Adipocyte (in vitro differentiated cells): Measurements from ENCODE around the gene POLE.
A peak's percentile ranks its signal among the peaks of the same experiment; 100 is the strongest.

ENCODE experiments used
- DNase-seq: peaks from one replicate; pipeline ENCODE4 v3.0.0-alpha.2; 2015; ENCODE audit warnings: low read depth
- H3K27me3 ChIP-seq: replicated peaks from 2 replicates; pipeline ENCODE4 v1.7.0; 2013; ENCODE audit warnings: mild to moderate bottlenecking, low read length, moderate library complexity; ENCODE audit not compliant: control insufficient read depth, insufficient read depth
- H3K36me3 ChIP-seq: 2 replicates; pipeline ENCODE4 v1.7.0; 2013; ENCODE audit warnings: low read length, mild to moderate bottlenecking, moderate library complexity; ENCODE audit not compliant: control insufficient read depth, insufficient read depth, severe bottlenecking
- H3K4me1 ChIP-seq: 2 replicates; pipeline ENCODE4 v1.7.0; 2013; ENCODE audit warnings: mild to moderate bottlenecking, low read length, moderate library complexity; ENCODE audit not compliant: control insufficient read depth, insufficient read depth
- H3K4me3 ChIP-seq: 2 replicates; pipeline ENCODE4 v1.7.0; 2013; ENCODE audit warnings: mild to moderate bottlenecking, low read length, moderate library complexity
- H3K9ac ChIP-seq: 2 replicates; pipeline ENCODE4 v1.7.0; 2013; ENCODE audit warnings: mild to moderate bottlenecking, low read length, moderate library complexity
- H3K9me3 ChIP-seq: 2 replicates; pipeline ENCODE4 v1.7.0; 2013; ENCODE audit warnings: mild to moderate bottlenecking, low read length, moderate library complexity; ENCODE audit not compliant: control insufficient read depth

POLE gene

GRCh38 chr12:132622437-132623071 is 64.6 kb downstream of the POLE start:
- Histone ChIP-seq H3K36me3 (peaks cover 21% of the 10 kb centered on the region), H3K4me1 (peaks cover 11% of the 10 kb centered on the region), H3K9me3 (no peaks in the 10 kb centered on the region), H3K4me3 (no peak overlapping the region), H3K27me3 (peaks cover 22% of the 10 kb centered on the region), H3K9ac (no peak overlapping the region)
- peak; percentile 70 for DNase-seq

GRCh38 chr12:132621657-132622435 is 65.3 kb downstream of the POLE start:
- peaks cover 29% of the 10 kb centered on the region for H3K27me3 ChIP-seq
- H3K36me3 ChIP-seq, result peaks cover 21% of the 10 kb centered on the region
- H3K4me1 ChIP-seq, result peaks cover 11% of the 10 kb centered on the region
- H3K9me3 ChIP-seq, result peaks cover 5% of the 10 kb centered on the region
- no peak for DNase-seq
- H3K9ac ChIP-seq, result no peak overlapping the region
- H3K4me3 ChIP-seq, result no peak overlapping the region

- H3K4me3 ChIP-seq, result no peak overlapping the region
- H3K27me3 ChIP-seq, result peaks cover 36% of the 10 kb centered on the region
- no peak for DNase-seq
- no peak overlapping the region for H3K9ac ChIP-seq
- peaks cover 9% of the 10 kb centered on the region for H3K9me3 ChIP-seq
- peaks cover 21% of the 10 kb centered on the region for H3K36me3 ChIP-seq
- H3K4me1 ChIP-seq, result peaks cover 11% of the 10 kb centered on the region
Measured at GRCh38 chr12:132620899-132621656, 66.1 kb downstream of the POLE start.

GRCh38 chr12:132620113-132620898 is 66.8 kb downstream of the POLE start:
- DNase-seq, result no peak
- peaks cover 13% of the 10 kb centered on the region for H3K36me3 ChIP-seq
- no peak overlapping the region for H3K9ac ChIP-seq
- H3K4me3 ChIP-seq, result no peak overlapping the region
- H3K27me3 ChIP-seq, result peaks cover 44% of the 10 kb centered on the region
- peaks cover 11% of the 10 kb centered on the region for H3K9me3 ChIP-seq
- peaks cover 11% of the 10 kb centered on the region for H3K4me1 ChIP-seq

- no peak for DNase-seq
- Histone ChIP-seq H3K9ac (no peak overlapping the region), H3K36me3 (peaks cover 7% of the 10 kb centered on the region), H3K27me3 (peaks cover 46% of the 10 kb centered on the region), H3K4me3 (no peak overlapping the region), H3K9me3 (peaks cover 13% of the 10 kb centered on the region), H3K4me1 (peaks cover 11% of the 10 kb centered on the region)
Measured at GRCh38 chr12:132619386-132620112, 67.6 kb downstream of the POLE start.

GRCh38 chr12:132619071-132619385 is 68.1 kb downstream of the POLE start:
- peaks cover 2% of the 10 kb centered on the region for H3K36me3 ChIP-seq
- H3K4me1 ChIP-seq, result peaks cover 11% of the 10 kb centered on the region
- H3K4me3 ChIP-seq, result no peak overlapping the region
- H3K9me3 ChIP-seq, result peaks cover 13% of the 10 kb centered on the region
- peaks cover 46% of the 10 kb centered on the region for H3K27me3 ChIP-seq
- no peak for DNase-seq
- H3K9ac ChIP-seq, result no peak overlapping the region

GRCh38 chr12:132618683-132619043 is 68.5 kb downstream of the POLE start, which contains the start of gene P2RX2:
P2RX2 (plus strand) TSS chr12:132618776; CDS start chr12:132618817, 41 bp downstream.
- Histone ChIP-seq H3K4me1 (peaks cover 11% of the 10 kb centered on the region), H3K36me3 (no peaks in the 10 kb centered on the region), H3K4me3 (no peak within 1 kb of the TSS), H3K27me3 (peaks cover 46% of the 10 kb centered on the region), H3K9ac (no peak within 1 kb of the TSS), H3K9me3 (peaks cover 13% of the 10 kb centered on the region)
- DNase-seq, result no peak

GRCh38 chr12:132617822-132618682 is 69.1 kb downstream of the POLE start:
- Histone ChIP-seq H3K27me3 (peaks cover 49% of the 10 kb centered on the region), H3K36me3 (no peaks in the 10 kb centered on the region), H3K9me3 (peaks cover 13% of the 10 kb centered on the region), H3K4me1 (peaks cover 11% of the 10 kb centered on the region), H3K9ac (no peak overlapping the region), H3K4me3 (no peak overlapping the region)
- peak; percentile 30 for DNase-seq

- Histone ChIP-seq H3K36me3 (no peaks in the 10 kb centered on the region), H3K27me3 (peaks cover 58% of the 10 kb centered on the region), H3K9ac (no peak overlapping the region), H3K4me3 (no peak overlapping the region), H3K9me3 (peaks cover 13% of the 10 kb centered on the region), H3K4me1 (peaks cover 4% of the 10 kb centered on the region)
- no peak for DNase-seq
Measured at GRCh38 chr12:132617135-132617701, 69.9 kb downstream of the POLE start.
